Progenitor cell of endocrine pancreas (in vitro differentiated cells): Measurements from ENCODE around the gene SEMA4F. TPM values are rescaled to one million over a fixed set of nuclear protein-coding genes. Genes with fewer than 3 reads are reported as not detected.
"Not testable (repeated sequence)": the region's sequence is repeated elsewhere in the genome, so short reads cannot be mapped to it uniquely, and the experiment has no call there.

Source experiments
- DNase-seq: peaks from one replicate; pipeline ENCODE4 v3.0.0; 2021; ENCODE audit warnings: low spot score; ENCODE audit not compliant: unreplicated experiment
- H3K27ac Mint-ChIP-seq: 2 replicates; pipeline ENCODE4 v1.8.0; 2021; ENCODE audit warnings: mild to moderate bottlenecking, moderate library complexity, mixed read lengths
- H3K27me3 Mint-ChIP-seq: 2 replicates; pipeline ENCODE4 v1.8.0; 2021; ENCODE audit warnings: mixed read lengths
- H3K36me3 Mint-ChIP-seq: 2 replicates; pipeline ENCODE4 v1.8.0; 2022; ENCODE audit warnings: mixed read lengths; ENCODE audit not compliant: insufficient read depth
- H3K4me1 Mint-ChIP-seq: 2 replicates; pipeline ENCODE4 v1.8.0; 2021; ENCODE audit warnings: low read depth, mixed read lengths
- H3K4me3 Mint-ChIP-seq: 2 replicates; pipeline ENCODE4 v1.8.0; 2021; ENCODE audit warnings: low read depth, mild to moderate bottlenecking, moderate library complexity, mixed read lengths
- H3K9me3 Mint-ChIP-seq: 2 replicates; pipeline ENCODE4 v1.8.0; 2021; ENCODE audit warnings: low read depth, mixed read lengths
- CTCF ChIP-seq: fragments of 200-600 bp; sonication (generic); IDR thresholded peaks from one replicate; pipeline ENCODE4 v1.5.0; 2021; ENCODE audit warnings: antibody characterized with exemption, mild to moderate bottlenecking; ENCODE audit not compliant: unreplicated experiment
- total RNA-seq: library from RNA; stranded (reverse); gene quantifications from 2 replicates; pipeline ENCODE4 v1.2.1, GENCODE V29; 2021

SEMA4F gene
- total RNA-seq, 1 donor from 2014 or later, result 11.5 TPM

- Mint-ChIP-seq H3K4me3 (no peak overlapping the region), H3K36me3 (no peaks in the 10 kb centered on the region), H3K4me1 (no peaks in the 10 kb centered on the region), H3K9me3 (no peaks in the 10 kb centered on the region), H3K27me3 (no peaks in the 10 kb centered on the region), H3K27ac (no peak overlapping the region)
- no peak for TF ChIP-seq CTCF
- DNase-seq, result no peak
Observed at GRCh38 chr2:74619651-74620297, 34.3 kb upstream of the SEMA4F start.

- TF ChIP-seq CTCF, result no peak
- Mint-ChIP-seq H3K4me3 (no peak overlapping the region), H3K9me3 (no peaks in the 10 kb centered on the region), H3K36me3 (no peaks in the 10 kb centered on the region), H3K27ac (no peak overlapping the region), H3K27me3 (no peaks in the 10 kb centered on the region), H3K4me1 (no peaks in the 10 kb centered on the region)
- no peak for DNase-seq
Observed at GRCh38 chr2:74620671-74621070, 33.4 kb upstream of the SEMA4F start.

GRCh38 chr2:74625658-74626425 lies 28.2 kb upstream of the SEMA4F start:
- DNase-seq, result no peak
- no peaks in the 10 kb centered on the region for H3K36me3 Mint-ChIP-seq
- no peaks in the 10 kb centered on the region for H3K9me3 Mint-ChIP-seq

DNA sequence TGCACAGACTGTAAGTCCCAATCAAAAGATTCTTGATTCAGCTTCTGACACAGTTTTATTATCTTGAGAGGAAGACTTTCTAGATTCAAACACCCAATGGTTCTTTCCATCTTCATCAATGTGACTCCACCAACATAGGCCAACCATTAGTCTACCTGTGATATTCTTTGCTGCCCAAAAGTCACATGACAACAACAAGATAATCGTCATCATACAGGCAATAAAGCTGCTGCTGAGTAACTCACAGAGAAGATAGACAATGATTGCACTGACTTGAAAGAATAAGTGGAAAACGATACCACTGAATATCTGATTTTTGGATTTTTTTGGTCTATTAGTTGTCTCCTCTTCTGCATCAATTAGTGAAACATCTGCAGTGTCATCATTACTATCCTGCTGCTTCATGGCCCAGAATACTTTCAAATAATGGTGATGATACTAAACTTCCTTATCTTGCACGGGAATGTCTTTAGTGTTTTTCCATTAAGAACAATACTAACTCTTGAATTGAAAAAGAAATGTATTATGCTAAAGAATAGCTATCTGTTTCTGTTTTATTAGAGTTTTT lies 25.4 kb upstream of the SEMA4F start:
- no peak for TF ChIP-seq CTCF
- H3K4me3 Mint-ChIP-seq, result no peak overlapping the region
- no peak for DNase-seq
- H3K27me3 Mint-ChIP-seq, result no peaks in the 10 kb centered on the region
- no peaks in the 10 kb centered on the region for H3K4me1 Mint-ChIP-seq
- no peaks in the 10 kb centered on the region for H3K36me3 Mint-ChIP-seq
- no peak overlapping the region for H3K27ac Mint-ChIP-seq
- H3K9me3 Mint-ChIP-seq, result no peaks in the 10 kb centered on the region

More at GRCh38 chr2:74625658-74626425, 28.2 kb upstream of the SEMA4F start:
- H3K27me3 Mint-ChIP-seq, result no peaks in the 10 kb centered on the region
- H3K27ac Mint-ChIP-seq, result no peak overlapping the region
- H3K4me1 Mint-ChIP-seq, result no peaks in the 10 kb centered on the region
- TF ChIP-seq CTCF, result no peak
- no peak overlapping the region for H3K4me3 Mint-ChIP-seq

- not testable (repeated sequence) for H3K4me1 Mint-ChIP-seq, H3K27ac Mint-ChIP-seq, H3K27me3 Mint-ChIP-seq, H3K9me3 Mint-ChIP-seq, DNase-seq, H3K36me3 Mint-ChIP-seq, H3K4me3 Mint-ChIP-seq
Observed at GRCh38 chr2:74630454-74630853, 23.6 kb upstream of the SEMA4F start.
